MM.1S (cell line): ENCODE data around the gene UBL4B.

Experiments used
- CTCF ChIP-seq: fragments of 300-600 bp; sonication (generic); IDR thresholded peaks from 2 replicates; pipeline ENCODE4 v1.5.1; 2016; ENCODE audit warnings: antibody characterized with exemption, low read length, mixed read lengths
- EZH2 ChIP-seq: fragments of 300-600 bp; sonication (generic); optimal IDR thresholded peaks from 2 replicates; pipeline ENCODE3; 2017; ENCODE audit warnings: low read depth, mild to moderate bottlenecking, antibody characterized with exemption, low read length, mixed read lengths
- EZH2phosphoT487 ChIP-seq: fragments of 300-600 bp; sonication (generic); IDR thresholded peaks from 2 replicates; pipeline ENCODE4 v1.6.1; 2018; ENCODE audit warnings: antibody characterized with exemption, low read length

- TF ChIP-seq CTCF, result no peak
- no peak for TF ChIP-seq EZH2
- TF ChIP-seq EZH2phosphoT487, result no peak
These were observed 48.9 kb downstream of the UBL4B start for GRCh38 chr1:110161165-110161564.
